Adrenal gland (tissue), 12 donors: ENCODE data around the gene CPN2. TPM values are rescaled to one million over a fixed set of nuclear protein-coding genes. Genes with fewer than 3 reads are reported as not detected.

Experiments
- DNase-seq, 7 donors: peaks; one replicate each; pipeline ENCODE4 v3.0.0-alpha.2; 2019 to 2020
- H3K27ac ChIP-seq, 5 donors: fragments of 200-600 bp; sonication (generic) in 4 of 5; 1 replicate in 3 of 5; 2 replicates in 2 of 5; pipeline versions ENCODE4 v1.5.1 to v1.8.0; 2016 to 2020; ENCODE audit warnings: mild to moderate bottlenecking in 1 of 5
- H3K27me3 ChIP-seq: fragments of 200-600 bp; 2 replicates; pipeline ENCODE4 v1.8.0; 2021
- H3K36me3 ChIP-seq, 2 donors: fragments of 200-600 bp; replicated peaks in 1 of 2; 1 replicate in 1 of 2; 2 replicates in 1 of 2; pipeline versions ENCODE4 v1.5.1 to v1.8.0; 2018 to 2022
- H3K4me1 ChIP-seq, 2 donors: fragments of 200-600 bp; replicated peaks in 1 of 2; 1 replicate in 1 of 2; 2 replicates in 1 of 2; pipeline versions ENCODE4 v1.5.1 to v1.8.0; 2018 to 2021
- H3K4me3 ChIP-seq, 4 donors: fragments of 200-600 bp; sonication (generic) in 3 of 4; one replicate each; pipeline ENCODE4 v1.5.1; 2016 to 2018
- H3K9me3 ChIP-seq, 3 donors: fragments of 200-600 bp; sonication (generic) in 1 of 3; replicated peaks in 1 of 3; 1 replicate in 2 of 3; 2 replicates in 1 of 3; pipeline versions ENCODE4 v1.5.1 to v1.8.0; 2016 to 2021
- CTCF ChIP-seq, 6 experiments: fragments of 450-650 bp in 4 of 6; fragments of 200-600 bp in 2 of 6; sonication (generic) in 1 of 6; IDR thresholded peaks; 1 replicate in 5 of 6; 2 replicates in 1 of 6; pipeline versions ENCODE4 v1.5.1 to v1.8.0; 2016 to 2021; ENCODE audit warnings: antibody characterized with exemption in 6 of 6, mild to moderate bottlenecking in 2 of 6, moderate library complexity in 1 of 6
- POLR2A ChIP-seq, 2 donors: fragments of 450-650 bp; IDR thresholded peaks; one replicate each; pipeline ENCODE4 v1.6.1; 2017; ENCODE audit warnings: antibody characterized with exemption in 2 of 2, mild to moderate bottlenecking in 2 of 2, moderate library complexity in 1 of 2
- WGBS, 4 donors: extraction: QIAGEN DNeasy Blood & Tissue Kit in 2 of 4; methylation state at CpG; one replicate each; pipeline versions ENCODE4 v1.1.5 to v1.1.7; 2013 to 2017; 5-methylcytosine and 5-hydroxymethylcytosine counted together
- intact Hi-C, 2 donors: fragments of 100-400 bp; cut with DNase I; formaldehyde crosslinking; loops; one replicate each; pipeline versions ENCODE4 v1.14.1 to v1.15.0; 2022 to 2023
- polyA plus RNA-seq, 3 donors: library from polyadenylated mRNA; stranded (reverse); fragments of 200-250 nt in 2 of 3; fragments of 350-450 nt in 1 of 3; fragmentation: Illumina TruSeq in 1 of 3; extraction: RNeasy Lipid Tissue Mini Kit (QIAGEN cat#74804) in 1 of 3; gene quantifications; one replicate each; pipeline ENCODE4 v1.2.3, GENCODE V29; 2013 to 2014
- total RNA-seq, 9 donors: library from RNA; depleted of rRNA in 4 of 9; stranded (reverse); fragments of >200 nt in 4 of 9; fragments of 120-200 nt in 1 of 9; fragmentation: NEBNext Ultra II Directional in 1 of 9; extraction: Animal tissue kit (Norgen Biotek cat#: 25700) in 1 of 9; gene quantifications; one replicate each; pipeline versions ENCODE4 v1.1.0 to v1.2.4, GENCODE V29; 2013 to 2023
- donor health status: healthy with polysubstance abuse.
- donor health status: Bipolar disorder and iron deficiency.
- donor health status: DM: yes; HTN: yes; CAD: no.
- donor health status: DM: no; HTN: no; CAD: no.
- donor health status: DM: no; HTN: no; CAD: no.
- donor health status: DM: yes; HTN: yes; CAD: no.

CPN2 gene
- total and polyA plus RNA-seq, 12 donors, result 0.32 to 14.3 (median 3.1) TPM

DNA sequence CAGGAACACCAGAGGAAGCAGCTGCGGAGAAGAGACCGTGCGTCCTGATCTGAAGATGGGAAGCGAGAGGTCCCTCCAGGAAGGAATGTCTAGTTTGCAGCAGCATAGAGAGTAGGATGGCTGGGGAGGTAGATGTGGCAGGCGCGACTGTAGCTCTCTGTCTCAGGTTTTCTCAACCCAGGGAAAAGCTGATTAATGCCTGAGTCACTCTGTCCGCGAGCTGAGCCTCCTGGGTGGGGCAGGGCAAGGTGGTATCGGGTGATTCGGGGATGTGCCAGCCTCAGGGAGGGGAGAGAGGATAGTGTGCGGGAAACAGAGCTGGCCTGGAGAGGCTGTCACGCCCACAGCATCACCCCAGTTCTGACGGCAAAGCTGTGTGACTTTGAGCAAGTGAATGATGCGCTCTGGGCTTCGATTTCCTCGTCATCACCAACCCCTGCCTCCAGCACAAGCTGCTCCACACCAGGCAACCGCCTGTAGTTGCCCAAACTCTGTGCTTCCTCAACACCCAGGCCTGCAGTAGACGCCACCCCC is 28.4 kb downstream of the CPN2 start:
- WGBS, 4 donors, result 68 to 75% (median 71%) methylated on average over 18 of the region's 18 CpGs
- Histone ChIP-seq H3K27ac (no peak overlapping the region), H3K4me1 (peaks cover 7 to 9% of the 10 kb centered on the region in 2 donors), H3K27me3 (no peaks in the 10 kb centered on the region), H3K9me3 (no peaks in the 10 kb centered on the region), H3K36me3 (no peaks in the 10 kb centered on the region), H3K4me3 (no peak overlapping the region)
- TF ChIP-seq POLR2A (IDR thresholded peaks at IDR 0.05) (no peak), CTCF (IDR thresholded peaks at IDR 0.05) (no peak)
- intact Hi-C loops, result loop anchor here in 1 of 2 donors (10.0 kb wide), 1 partner anchor 328 kb away; no protein-coding TSS in a partner anchor
- peak in 1 of 7 donors; percentile 51 for DNase-seq

DNA sequence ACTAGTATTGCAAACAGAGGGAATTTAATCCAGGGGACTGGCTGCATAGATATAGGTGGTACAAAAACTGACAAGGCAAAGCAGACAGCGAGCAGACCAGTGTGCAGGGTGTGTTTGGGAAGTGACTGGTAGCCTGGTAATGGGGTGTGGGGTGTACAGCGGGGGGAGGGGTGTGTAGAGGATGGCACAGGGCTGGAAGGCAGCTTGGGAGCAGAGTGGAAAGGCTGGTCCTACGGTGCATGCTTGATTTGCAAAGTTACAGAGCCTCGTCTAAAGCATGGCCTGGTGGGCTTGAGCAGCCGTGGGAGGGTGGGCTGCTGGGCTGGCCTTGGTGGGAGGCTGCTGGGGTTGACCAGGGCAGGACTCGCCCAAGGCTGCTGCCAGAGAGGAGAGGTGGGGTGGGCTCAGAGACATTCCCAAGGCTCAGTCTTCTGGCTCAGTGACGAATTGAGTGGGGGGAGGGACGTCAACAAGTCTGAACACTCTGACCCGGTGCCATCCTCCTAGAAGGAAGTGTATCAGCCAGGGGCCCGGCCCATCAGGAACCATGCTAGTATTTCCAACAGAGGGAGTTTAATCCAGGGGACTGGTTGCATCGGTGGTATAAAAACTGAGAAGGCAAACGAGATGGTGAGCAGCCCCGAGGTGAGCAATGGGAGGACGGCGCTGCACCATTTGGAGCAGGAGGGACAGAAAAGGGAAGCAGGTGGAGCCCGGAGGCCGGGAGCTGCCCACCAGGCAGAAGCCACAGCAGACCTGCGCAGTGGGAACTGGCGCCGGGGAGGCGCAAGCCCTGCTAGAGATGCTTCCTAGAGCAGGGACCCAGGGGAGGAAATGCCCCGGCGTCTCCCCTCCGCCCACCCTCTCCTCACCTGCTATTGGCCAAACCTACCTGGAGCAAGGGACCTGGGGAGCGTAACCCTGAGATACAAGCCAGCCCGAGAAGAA is 29.2 kb downstream of the CPN2 start:
- H3K27me3 ChIP-seq, result no peaks in the 10 kb centered on the region
- WGBS, 4 donors, result 74 to 81% (median 76%) methylated on average over 24 to 26 of the region's 26 CpGs
- TF ChIP-seq CTCF (IDR thresholded peaks at IDR 0.05) (no peak), POLR2A (IDR thresholded peaks at IDR 0.05) (no peak)
- H3K27ac ChIP-seq, result no peak overlapping the region
- H3K9me3 ChIP-seq, result no peaks in the 10 kb centered on the region
- intact Hi-C loops, result loop anchor here in 1 of 2 donors (10.0 kb wide), 1 partner anchor 327 kb away; no protein-coding TSS in a partner anchor
- H3K4me1 ChIP-seq, result peaks cover 7 to 9% of the 10 kb centered on the region in 2 donors
- H3K4me3 ChIP-seq, result no peak overlapping the region
- H3K36me3 ChIP-seq, result no peaks in the 10 kb centered on the region
- DNase-seq, result no peak

- WGBS, 4 donors, result 80 to 82% (median 81%) methylated on average over 9 to 10 of the region's 10 CpGs
- intact Hi-C loops, result loop anchor here in 1 of 2 donors (10.0 kb wide), 1 partner anchor 326 kb away; no protein-coding TSS in a partner anchor
- TF ChIP-seq POLR2A (IDR thresholded peaks at IDR 0.05) (no peak), CTCF (IDR thresholded peaks at IDR 0.05) (no peak)
These were observed 30.3 kb downstream of the CPN2 start for GRCh38 chr3:194320744-194321243.

GRCh38 chr3:194320100-194320499 is 31.0 kb downstream of the CPN2 start:
- intact Hi-C loops, result loop anchor here in 1 of 2 donors (10.0 kb wide), 1 partner anchor 325 kb away; no protein-coding TSS in a partner anchor
- H3K9me3 ChIP-seq, result no peaks in the 10 kb centered on the region
- 64 to 77% (median 65%) methylated on average over 4 to 5 of the region's 5 CpGs for WGBS, 4 donors
- TF ChIP-seq POLR2A (IDR thresholded peaks at IDR 0.05) (no peak), CTCF (IDR thresholded peaks at IDR 0.05) (no peak)
- H3K27me3 ChIP-seq, result no peaks in the 10 kb centered on the region
- DNase-seq, result no peak
- no peaks in the 10 kb centered on the region for H3K36me3 ChIP-seq
- no peak overlapping the region for H3K27ac ChIP-seq
- peaks cover 9 to 15% of the 10 kb centered on the region in 2 donors for H3K4me1 ChIP-seq
- no peak overlapping the region for H3K4me3 ChIP-seq

More at GRCh38 chr3:194320744-194321243, 30.3 kb downstream of the CPN2 start:
- no peaks in the 10 kb centered on the region for H3K27me3 ChIP-seq
- peaks cover 9 to 10% of the 10 kb centered on the region in 2 donors for H3K4me1 ChIP-seq
- no peak for DNase-seq
- H3K27ac ChIP-seq, result no peak overlapping the region
- H3K36me3 ChIP-seq, result no peaks in the 10 kb centered on the region
- H3K4me3 ChIP-seq, result no peak overlapping the region
- no peaks in the 10 kb centered on the region for H3K9me3 ChIP-seq
